Right lobe of liver (tissue), 6 donors: ENCODE results near the gene TMEM42. TPM values are rescaled to one million over a fixed set of nuclear protein-coding genes. Genes with fewer than 3 reads are reported as not detected.
"Not testable (repeated sequence)": the region's sequence is repeated elsewhere in the genome, so short reads cannot be mapped to it uniquely, and the experiment has no call there.

Experiments
- ATAC-seq, 4 donors: fragments of 200-7000 bp; cut with Tn5 transposase; one replicate each; pipeline ENCODE4 v1.9.1; 2020; ENCODE audit warnings: mild to moderate bottlenecking in 4 of 4, moderate library complexity in 4 of 4
- DNase-seq, 3 donors: peaks; one replicate each; pipeline ENCODE4 v3.0.0-alpha.2; 2020
- H3K27ac ChIP-seq, 3 donors: fragments of 200-600 bp; one replicate each; pipeline ENCODE4 v1.8.0; 2022
- H3K27me3 ChIP-seq, 2 donors: fragments of 200-600 bp; one replicate each; pipeline ENCODE4 v1.8.0; 2022
- H3K36me3 ChIP-seq, 4 donors: fragments of 200-600 bp; sonication (generic) in 1 of 4; one replicate each; pipeline versions ENCODE4 v1.5.1 to v1.8.0; 2017 to 2022; ENCODE audit warnings: control low read depth in 1 of 4
- H3K4me1 ChIP-seq, 4 donors: fragments of 200-600 bp; sonication (generic) in 1 of 4; one replicate each; pipeline versions ENCODE4 v1.5.1 to v1.8.0; 2017 to 2022; ENCODE audit warnings: control low read depth in 1 of 4
- H3K4me3 ChIP-seq, 3 donors: fragments of 200-600 bp; one replicate each; pipeline ENCODE4 v1.8.0; 2022
- H3K9me3 ChIP-seq, 4 donors: fragments of 200-600 bp; sonication (generic) in 1 of 4; one replicate each; pipeline versions ENCODE4 v1.5.1 to v1.8.0; 2017 to 2022; ENCODE audit warnings: control low read depth in 1 of 4
- POLR2A ChIP-seq: fragments of 450-650 bp; IDR thresholded peaks from one replicate; pipeline ENCODE4 v1.6.1; 2017; ENCODE audit warnings: antibody characterized with exemption, mild to moderate bottlenecking
- WGBS: methylation state at CpG from one replicate; pipeline ENCODE4 v1.1.6; 2018; ENCODE audit warnings: low coverage, low lambda C conversion rate; ENCODE audit not compliant: insufficient coverage; ENCODE audit errors: missing lambda C conversion rate; 5-methylcytosine and 5-hydroxymethylcytosine counted together
- intact Hi-C, 2 donors: fragments of 100-400 bp; cut with DNase I; formaldehyde crosslinking; loops; one replicate each; pipeline versions ENCODE4 v1.11.2 to v1.14.1; 2022
- total RNA-seq, 6 experiments: library from RNA; depleted of rRNA in 2 of 6; stranded (reverse); fragments of >200 nt in 2 of 6; fragmentation: NEBNext Ultra II Directional in 3 of 6; extraction: Animal tissue kit (Norgen Biotek cat#: 25700) in 3 of 6; gene quantifications; one replicate each; pipeline versions ENCODE4 v1.1.0 to v1.2.4, GENCODE V29; 2016 to 2023
- TF ChIP-seq, protein P1 (sequence below), 4 donors: fragments of 200-600 bp in 3 of 4; fragments of 450-650 bp in 1 of 4; IDR thresholded peaks; one replicate each; pipeline versions ENCODE4 v1.5.1 to v1.8.0; 2016 to 2022; ENCODE audit warnings: antibody characterized with exemption in 4 of 4, mild to moderate bottlenecking in 2 of 4
- donor health status: DM: no; HTN: yes; CAD: no.
- donor health status: DM: no; HTN: no; CAD: no.
- donor health status: DM: no; HTN: no; CAD: no.
- donor health status: DM: no; HTN: yes; CAD: no.
- donor health status: DM: no; HTN: yes; CAD: no.

Gene TMEM42
- total RNA-seq, 6 experiments from 2014 or later = 4.9 to 10.9 (median 8.4) TPM

- DNase-seq (no peak), ATAC-seq (no peak)
- Histone ChIP-seq H3K27me3 (no peaks in the 10 kb centered on the region), H3K4me3 (no peak overlapping the region), H3K9me3 (no peaks in the 10 kb centered on the region), H3K27ac (no peak overlapping the region), H3K4me1 (no peaks in the 10 kb centered on the region), H3K36me3 (no peaks in the 10 kb centered on the region)
- no peak for TF ChIP-seq POLR2A
- TF ChIP-seq, protein P1, sequence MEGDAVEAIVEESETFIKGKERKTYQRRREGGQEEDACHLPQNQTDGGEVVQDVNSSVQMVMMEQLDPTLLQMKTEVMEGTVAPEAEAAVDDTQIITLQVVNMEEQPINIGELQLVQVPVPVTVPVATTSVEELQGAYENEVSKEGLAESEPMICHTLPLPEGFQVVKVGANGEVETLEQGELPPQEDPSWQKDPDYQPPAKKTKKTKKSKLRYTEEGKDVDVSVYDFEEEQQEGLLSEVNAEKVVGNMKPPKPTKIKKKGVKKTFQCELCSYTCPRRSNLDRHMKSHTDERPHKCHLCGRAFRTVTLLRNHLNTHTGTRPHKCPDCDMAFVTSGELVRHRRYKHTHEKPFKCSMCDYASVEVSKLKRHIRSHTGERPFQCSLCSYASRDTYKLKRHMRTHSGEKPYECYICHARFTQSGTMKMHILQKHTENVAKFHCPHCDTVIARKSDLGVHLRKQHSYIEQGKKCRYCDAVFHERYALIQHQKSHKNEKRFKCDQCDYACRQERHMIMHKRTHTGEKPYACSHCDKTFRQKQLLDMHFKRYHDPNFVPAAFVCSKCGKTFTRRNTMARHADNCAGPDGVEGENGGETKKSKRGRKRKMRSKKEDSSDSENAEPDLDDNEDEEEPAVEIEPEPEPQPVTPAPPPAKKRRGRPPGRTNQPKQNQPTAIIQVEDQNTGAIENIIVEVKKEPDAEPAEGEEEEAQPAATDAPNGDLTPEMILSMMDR (IDR thresholded peaks at IDR 0.05) = no peak
- intact Hi-C loops = no loop called here
- WGBS = 100% methylated on average over 3 of the region's 3 CpGs
These were observed 26.0 kb upstream of the TMEM42 start for GRCh38 chr3:44835684-44836083.

DNA sequence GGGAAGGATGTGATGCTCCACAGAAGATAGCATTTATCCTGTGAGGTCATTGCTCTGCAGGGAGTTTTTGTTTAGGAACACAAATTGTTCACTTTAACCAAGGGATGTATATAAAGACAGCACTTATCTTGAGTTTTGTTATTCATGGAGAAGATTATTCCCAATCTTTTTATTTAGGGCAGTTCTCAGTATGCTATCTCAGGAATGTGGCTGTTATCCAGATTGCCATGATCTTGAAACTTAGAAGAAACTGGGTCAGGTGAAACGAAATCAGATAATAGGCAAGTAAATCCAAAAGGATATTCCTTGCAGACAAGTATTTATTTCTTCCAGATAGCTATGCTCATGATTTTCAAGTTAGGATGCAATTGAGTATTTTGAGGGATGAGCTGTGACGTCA is 19.3 kb upstream of the TMEM42 start:
- Histone ChIP-seq H3K4me1 (no peaks in the 10 kb centered on the region), H3K27ac (no peak overlapping the region), H3K36me3 (no peaks in the 10 kb centered on the region), H3K4me3 (no peak overlapping the region), H3K27me3 (no peaks in the 10 kb centered on the region), H3K9me3 (no peaks in the 10 kb centered on the region)
- DNase-seq (no peak), ATAC-seq (no peak)
- 91% methylated on average over 2 of the region's 2 CpGs for WGBS
- TF ChIP-seq, protein P1 (IDR thresholded peaks at IDR 0.05) = no peak
- TF ChIP-seq POLR2A = no peak
- intact Hi-C loops = no loop called here

GRCh38 chr3:44845528-44846520 is 15.9 kb upstream of the TMEM42 start:
- TF ChIP-seq, protein P1 (IDR thresholded peaks at IDR 0.05) = no peak
- no peak for TF ChIP-seq POLR2A
- ATAC-seq (no peak), DNase-seq (no peak)
- no peaks in the 10 kb centered on the region for H3K9me3 ChIP-seq
- no peak overlapping the region for H3K27ac ChIP-seq
- H3K4me3 ChIP-seq = no peak overlapping the region
- intact Hi-C loops = no loop called here
- no peaks in the 10 kb centered on the region for H3K27me3 ChIP-seq
- H3K4me1 ChIP-seq = no peaks in the 10 kb centered on the region
- 80% methylated on average over 7 of the region's 7 CpGs for WGBS
- no peaks in the 10 kb centered on the region for H3K36me3 ChIP-seq

- no peak for DNase-seq
- peaks cover 0 to under 1% (median 0%) of the 10 kb centered on the region in 4 donors for H3K9me3 ChIP-seq
- intact Hi-C loops = no loop called here
- TF ChIP-seq POLR2A = no peak
- TF ChIP-seq, protein P1 (IDR thresholded peaks at IDR 0.05) = no peak
- H3K27ac ChIP-seq = no peak overlapping the region
- 87% methylated on average over 1 of the region's 1 CpG for WGBS
- no peaks in the 10 kb centered on the region for H3K4me1 ChIP-seq
- ATAC-seq = no peak
- H3K36me3 ChIP-seq = no peaks in the 10 kb centered on the region
- H3K4me3 ChIP-seq = no peak overlapping the region
- no peaks in the 10 kb centered on the region for H3K27me3 ChIP-seq
These were observed 13.1 kb upstream of the TMEM42 start for GRCh38 chr3:44848634-44849033.

GRCh38 chr3:44856663-44857062 is 5.0 kb upstream of the TMEM42 start:
- H3K9me3 ChIP-seq, H3K4me3 ChIP-seq, DNase-seq, H3K4me1 ChIP-seq, H3K36me3 ChIP-seq, ATAC-seq, H3K27ac ChIP-seq, intact Hi-C loops, H3K27me3 ChIP-seq: not testable (repeated sequence)
- WGBS = 92% methylated on average over 5 of the region's 6 CpGs
